GM19468 (cell line): ENCODE results near the gene TMEM213.
"Not testable (repeated sequence)": the region's sequence is repeated elsewhere in the genome, so short reads cannot be mapped to it uniquely, and the experiment has no call there.

Experiments used
- ATAC-seq: cut with Tn5 transposase; IDR thresholded peaks from one replicate; pipeline ENCODE4 v1.9.1; 2021; ENCODE audit warnings: mild to moderate bottlenecking, moderate library complexity, moderate number of reproducible peaks; ENCODE audit not compliant: unreplicated experiment; ENCODE audit errors: extremely low read depth

The TMEM213 gene

GRCh38 chr7:138796038-138796615, 1.7 kb upstream of the TMEM213 start:
- no peak for ATAC-seq

- ATAC-seq = not testable (repeated sequence)
These were observed 748 bp upstream of the TMEM213 start for GRCh38 chr7:138797046-138797445.

GRCh38 chr7:138798836-138799235, 1.0 kb downstream of the TMEM213 start:
- ATAC-seq = no peak

GRCh38 chr7:138799336-138800000, 1.7 kb downstream of the TMEM213 start:
- ATAC-seq = no peak

GRCh38 chr7:138801256-138801655, 3.5 kb downstream of the TMEM213 start:
- no peak for ATAC-seq

GRCh38 chr7:138802706-138803105, 4.9 kb downstream of the TMEM213 start:
- no peak for ATAC-seq

GRCh38 chr7:138804618-138805017, 6.8 kb downstream of the TMEM213 start:
- ATAC-seq = no peak

GRCh38 chr7:138809346-138809745, 11.6 kb downstream of the TMEM213 start:
- ATAC-seq = no peak

GRCh38 chr7:138811327-138811726, 13.5 kb downstream of the TMEM213 start:
- not testable (repeated sequence) for ATAC-seq

GRCh38 chr7:138813945-138814344, 16.2 kb downstream of the TMEM213 start:
- ATAC-seq = no peak

GRCh38 chr7:138814816-138815332, 17.1 kb downstream of the TMEM213 start:
- no peak for ATAC-seq

GRCh38 chr7:138816650-138817049, 18.9 kb downstream of the TMEM213 start:
- ATAC-seq = no peak

GRCh38 chr7:138819625-138820024, 21.8 kb downstream of the TMEM213 start:
- no peak for ATAC-seq

GRCh38 chr7:138821912-138822311, 24.1 kb downstream of the TMEM213 start:
- no peak for ATAC-seq

GRCh38 chr7:138822867-138823535, 25.2 kb downstream of the TMEM213 start:
- no peak for ATAC-seq

GRCh38 chr7:138825049-138825721, 27.4 kb downstream of the TMEM213 start:
- ATAC-seq = no peak

GRCh38 chr7:138828302-138828701, 30.5 kb downstream of the TMEM213 start:
- ATAC-seq = no peak

- no peak for ATAC-seq
These were observed 31.5 kb downstream of the TMEM213 start for GRCh38 chr7:138829335-138829734.

- no peak for ATAC-seq
These were observed 35.2 kb downstream of the TMEM213 start for GRCh38 chr7:138832966-138833365.

GRCh38 chr7:138833596-138833995, 35.8 kb downstream of the TMEM213 start:
- ATAC-seq = no peak

GRCh38 chr7:138834583-138834982, 36.8 kb downstream of the TMEM213 start:
- no peak for ATAC-seq
